Stimulated activated naive CD8-positive, alpha-beta T cell treated with anti-CD3 and anti-CD28 coated beads, Interleukin-15, Interleukin-2, amounts not matched to agents 100 U/mL and 50 U/mL, for 24 hours (primary cell): ENCODE results near the gene TEDC2.

ENCODE experiments used
- ATAC-seq: fragments of 150-1000 bp; cut with Tn5 transposase; one replicate; pipeline ENCODE4 v1.10.0; 2021
- DNase-seq: peaks from one replicate; pipeline ENCODE4 v3.0.0; 2021

TEDC2 gene

GRCh38 chr16:2465653-2466415 lies 5.9 kb downstream of the TEDC2 start:
- no peak for ATAC-seq
- DNase-seq, result no peak

- ATAC-seq, result peak; percentile 2
- peak; percentile 30 for DNase-seq
Observed at GRCh38 chr16:2466667-2467527, 7.0 kb downstream of the TEDC2 start.

- DNase-seq, result peak; percentile 48
- peak; percentile 17 for ATAC-seq
Observed at GRCh38 chr16:2467528-2468232, 7.8 kb downstream of the TEDC2 start.

GRCh38 chr16:2468233-2468724 lies 8.4 kb downstream of the TEDC2 start:
- ATAC-seq (no peak), DNase-seq (peak; percentile 40)

- ATAC-seq (no peak), DNase-seq (peak; percentile 31)
Observed at GRCh38 chr16:2468725-2469398, 9.0 kb downstream of the TEDC2 start.

- no peak for ATAC-seq
- no peak for DNase-seq
Observed at GRCh38 chr16:2469399-2470233, 9.7 kb downstream of the TEDC2 start.

- ATAC-seq, result no peak
- DNase-seq, result no peak
Observed at GRCh38 chr16:2470234-2470601, 10.3 kb downstream of the TEDC2 start.

- DNase-seq (no peak), ATAC-seq (no peak)
Observed at GRCh38 chr16:2470603-2471015, 10.7 kb downstream of the TEDC2 start.

GRCh38 chr16:2471016-2471652 lies 11.2 kb downstream of the TEDC2 start, which contains the start of gene NTN3:
Gene NTN3 (plus strand): TSS chr16:2471297. CDS start chr16:2471702, 405 bp downstream.
- DNase-seq (peak; percentile 32), ATAC-seq (no peak)

- no peak for DNase-seq
- no peak for ATAC-seq
Observed at GRCh38 chr16:2471653-2472487, 12.0 kb downstream of the TEDC2 start.

GRCh38 chr16:2472488-2472864 lies 12.6 kb downstream of the TEDC2 start:
- DNase-seq (no peak), ATAC-seq (no peak)

- no peak for ATAC-seq
- DNase-seq, result no peak
Observed at GRCh38 chr16:2472885-2473445, 13.1 kb downstream of the TEDC2 start.

- DNase-seq, result peak; percentile 45
- no peak for ATAC-seq
Observed at GRCh38 chr16:2473446-2473926, 13.6 kb downstream of the TEDC2 start.

- peak; percentile 52 for ATAC-seq
- DNase-seq, result peak; percentile 66
Observed at GRCh38 chr16:2473999-2474876, 14.3 kb downstream of the TEDC2 start.

- DNase-seq, result peak; percentile 92
- ATAC-seq, result peak; percentile 66
Observed at GRCh38 chr16:2474877-2475412, 15.0 kb downstream of the TEDC2 start, which contains the start of gene TBC1D24. Gene TBC1D24 (plus strand): TSS chr16:2475127. CDS start chr16:2496149, 21,022 bp downstream.

- peak; percentile 58 for DNase-seq
- peak; percentile 48 for ATAC-seq
Observed at GRCh38 chr16:2475413-2476344, 15.8 kb downstream of the TEDC2 start.
